Lung (tissue), 12 donors: Measurements from ENCODE around the gene TAS2R38. TPM values are rescaled to one million over a fixed set of nuclear protein-coding genes. Genes with fewer than 3 reads are reported as not detected.

Experiments
- ATAC-seq: fragments of 200-7000 bp; cut with Tn5 transposase; one replicate; pipeline ENCODE4 v1.9.1; 2020; ENCODE audit warnings: moderate number of reproducible peaks; ENCODE audit not compliant: insufficient read depth, low FRiP score
- DNase-seq, 3 donors: peaks; one replicate each; pipeline ENCODE4 v3.0.0-alpha.2; 2013 to 2017
- H3K27ac ChIP-seq, 2 donors: one replicate each; pipeline ENCODE4 v1.5.1; 2013; ENCODE audit warnings: mild to moderate bottlenecking in 2 of 2, moderate library complexity in 2 of 2, control low read depth in 1 of 2, inconsistent platforms in 1 of 2, low read depth in 1 of 2, low read length in 1 of 2
- H3K27me3 ChIP-seq, 3 donors: one replicate each; pipeline ENCODE4 v1.5.1; 2013; ENCODE audit warnings: low read length in 2 of 3; ENCODE audit not compliant: control insufficient read depth in 3 of 3, insufficient read depth in 3 of 3
- H3K36me3 ChIP-seq, 4 donors: one replicate each; pipeline ENCODE4 v1.5.1; 2013; ENCODE audit warnings: low read length in 4 of 4, mild to moderate bottlenecking in 1 of 4, moderate library complexity in 1 of 4; ENCODE audit not compliant: control insufficient read depth in 4 of 4, insufficient read depth in 4 of 4
- H3K4me1 ChIP-seq, 5 donors: one replicate each; pipeline ENCODE4 v1.5.1; 2013; ENCODE audit warnings: low read length in 5 of 5, mild to moderate bottlenecking in 2 of 5, moderate library complexity in 1 of 5; ENCODE audit not compliant: control insufficient read depth in 5 of 5, insufficient read depth in 5 of 5
- H3K4me3 ChIP-seq: one replicate; pipeline ENCODE4 v1.5.1; 2013; ENCODE audit warnings: mild to moderate bottlenecking, control low read depth, moderate library complexity
- H3K9ac ChIP-seq, 2 donors: one replicate each; pipeline ENCODE4 v1.5.1; 2013; ENCODE audit warnings: low read length in 2 of 2, control low read depth in 1 of 2; ENCODE audit not compliant: insufficient read depth in 1 of 2
- H3K9me3 ChIP-seq, 4 donors: one replicate each; pipeline ENCODE4 v1.5.1; 2013; ENCODE audit warnings: low read length in 3 of 4, mild to moderate bottlenecking in 1 of 4, moderate library complexity in 1 of 4; ENCODE audit not compliant: control insufficient read depth in 4 of 4, insufficient read depth in 3 of 4
- CTCF ChIP-seq: IDR thresholded peaks from 2 replicates; pipeline ENCODE4 v1.5.1; 2012; ENCODE audit warnings: mild to moderate bottlenecking; ENCODE audit errors: control extremely low read depth, extremely low read depth
- WGBS, 2 donors: extraction: QIAGEN DNeasy Blood & Tissue Kit; methylation state at CpG; one replicate each; pipeline ENCODE4 v1.1.7; 2013; 5-methylcytosine and 5-hydroxymethylcytosine counted together
- polyA plus RNA-seq, 2 donors: library from polyadenylated mRNA; stranded (reverse); fragments of 200-250 nt; gene quantifications; one replicate each; pipeline ENCODE4 v1.2.1, GENCODE V29; 2013
- total RNA-seq, 2 donors: library from RNA; depleted of rRNA in 1 of 2; stranded (reverse); fragments of >200 nt in 1 of 2; gene quantifications; one replicate each; pipeline ENCODE4 v1.2.1, GENCODE V29; 2014 to 2021
- donor health status: control.
- donor health status: control.
- donor health status: Bipolar disorder and iron deficiency.
- donor health status: healthy.
- donor health status: DM: yes; HTN: yes; CAD: no.

Gene TAS2R38
- total and polyA plus RNA-seq, 4 donors, result not detected

- Histone ChIP-seq H3K4me3 (no peak overlapping the region), H3K27ac (no peak overlapping the region), H3K36me3 (no peaks in the 10 kb centered on the region), H3K4me1 (no peaks in the 10 kb centered on the region), H3K9ac (no peak overlapping the region), H3K9me3 (no peaks in the 10 kb centered on the region), H3K27me3 (no peaks in the 10 kb centered on the region)
- TF ChIP-seq CTCF, result no peak
- ATAC-seq, result no peak
- DNase-seq, result peak in 1 of 3 donors; percentile 2
- WGBS, 2 donors, result 36 to 74% methylated on average over 3 of the region's 3 CpGs
Observed at GRCh38 chr7:141960687-141961422, 12.7 kb downstream of the TAS2R38 start.

GRCh38 chr7:141956084-141956483 is 17.5 kb downstream of the TAS2R38 start:
- no peak for TF ChIP-seq CTCF
- peak in 1 of 3 donors; percentile 11 for DNase-seq
- no peak for ATAC-seq
- WGBS, 2 donors, result 13 to 31% methylated on average over 3 of the region's 3 CpGs
- no peak overlapping the region for H3K4me3 ChIP-seq
- no peak overlapping the region for H3K9ac ChIP-seq
- H3K27ac ChIP-seq, result no peak overlapping the region
- H3K9me3 ChIP-seq, result no peaks in the 10 kb centered on the region
- H3K4me1 ChIP-seq, result no peaks in the 10 kb centered on the region
- no peaks in the 10 kb centered on the region for H3K27me3 ChIP-seq
- H3K36me3 ChIP-seq, result no peaks in the 10 kb centered on the region

GRCh38 chr7:141954334-141954733 is 19.2 kb downstream of the TAS2R38 start:
- no peak for DNase-seq
- Histone ChIP-seq H3K9ac (no peak overlapping the region), H3K36me3 (no peaks in the 10 kb centered on the region), H3K4me3 (no peak overlapping the region), H3K9me3 (peaks cover 0 to 2% (median 0%) of the 10 kb centered on the region in 4 donors), H3K4me1 (no peaks in the 10 kb centered on the region), H3K27me3 (no peaks in the 10 kb centered on the region), H3K27ac (no peak overlapping the region)
- 92% methylated on average over 1 of the region's 1 CpG for whole genome bisulfite sequencing, 2 donors
- no peak for ATAC-seq
- TF ChIP-seq CTCF, result no peak
